PC-9 (cell line): Measurements from ENCODE around the gene TMEM151B.

ENCODE experiments used
- EZH2 ChIP-seq: fragments of 200-600 bp; sonication (generic); IDR thresholded peaks from 2 replicates; pipeline ENCODE4 v1.8.0; 2017; ENCODE audit warnings: antibody characterized with exemption, low read depth
- TF ChIP-seq, protein P1 (sequence below): fragments of 200-600 bp; sonication (generic); conservative IDR thresholded peaks from 2 replicates; pipeline ENCODE4 v1.6.1; 2017; ENCODE audit warnings: mixed run types, antibody characterized with exemption, mild to moderate bottlenecking, moderate library complexity

DNA sequence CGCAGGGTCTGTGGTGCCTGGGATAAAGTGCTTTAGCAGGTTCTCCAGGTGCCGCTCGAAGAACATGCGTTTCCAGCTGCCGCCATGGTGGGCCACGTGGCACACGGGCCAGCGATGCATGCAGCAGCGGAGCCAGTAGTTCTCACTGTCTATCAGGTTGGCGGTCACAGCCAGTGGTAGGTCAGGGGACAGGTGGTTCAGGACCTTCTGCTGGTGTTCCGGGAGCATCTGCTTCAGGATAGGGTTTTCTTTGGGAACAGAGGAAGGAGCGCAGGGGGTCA, 16.0 kb downstream of the TMEM151B start:
- TF ChIP-seq, protein P1, sequence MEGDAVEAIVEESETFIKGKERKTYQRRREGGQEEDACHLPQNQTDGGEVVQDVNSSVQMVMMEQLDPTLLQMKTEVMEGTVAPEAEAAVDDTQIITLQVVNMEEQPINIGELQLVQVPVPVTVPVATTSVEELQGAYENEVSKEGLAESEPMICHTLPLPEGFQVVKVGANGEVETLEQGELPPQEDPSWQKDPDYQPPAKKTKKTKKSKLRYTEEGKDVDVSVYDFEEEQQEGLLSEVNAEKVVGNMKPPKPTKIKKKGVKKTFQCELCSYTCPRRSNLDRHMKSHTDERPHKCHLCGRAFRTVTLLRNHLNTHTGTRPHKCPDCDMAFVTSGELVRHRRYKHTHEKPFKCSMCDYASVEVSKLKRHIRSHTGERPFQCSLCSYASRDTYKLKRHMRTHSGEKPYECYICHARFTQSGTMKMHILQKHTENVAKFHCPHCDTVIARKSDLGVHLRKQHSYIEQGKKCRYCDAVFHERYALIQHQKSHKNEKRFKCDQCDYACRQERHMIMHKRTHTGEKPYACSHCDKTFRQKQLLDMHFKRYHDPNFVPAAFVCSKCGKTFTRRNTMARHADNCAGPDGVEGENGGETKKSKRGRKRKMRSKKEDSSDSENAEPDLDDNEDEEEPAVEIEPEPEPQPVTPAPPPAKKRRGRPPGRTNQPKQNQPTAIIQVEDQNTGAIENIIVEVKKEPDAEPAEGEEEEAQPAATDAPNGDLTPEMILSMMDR, result no peak
- no peak for TF ChIP-seq EZH2
